Ovary (tissue), 9 donors: ENCODE results near the gene CFAP210. TPM values are rescaled to one million over a fixed set of nuclear protein-coding genes. Genes with fewer than 3 reads are reported as not detected.

Experiments used
- DNase-seq, 5 donors: peaks; one replicate each; pipeline ENCODE4 v3.0.0-alpha.2; 2019 to 2020
- H3K27ac ChIP-seq, 2 donors: fragments of 200-600 bp; one replicate each; pipeline versions ENCODE4 v1.5.1 to v1.8.0; 2019 to 2022
- H3K27me3 ChIP-seq: fragments of 200-600 bp; one replicate; pipeline ENCODE4 v1.8.0; 2022
- H3K36me3 ChIP-seq: fragments of 200-600 bp; sonication (generic); one replicate; pipeline ENCODE4 v1.5.1; 2019
- H3K4me1 ChIP-seq: one replicate; pipeline ENCODE4 v1.8.1; 2013; ENCODE audit warnings: mild to moderate bottlenecking, moderate library complexity; ENCODE audit not compliant: insufficient read depth
- H3K4me3 ChIP-seq: fragments of 200-600 bp; sonication (generic); one replicate; pipeline ENCODE4 v1.5.1; 2017
- H3K9me3 ChIP-seq, 2 donors: fragments of 200-600 bp in 1 of 2; sonication (generic) in 1 of 2; one replicate each; pipeline versions ENCODE4 v1.5.1 to v1.8.1; 2013 to 2019; ENCODE audit warnings: mild to moderate bottlenecking in 1 of 2, moderate library complexity in 1 of 2
- EP300 ChIP-seq: sonication (generic); formaldehyde crosslinking; IDR thresholded peaks from one replicate; pipeline ENCODE4 v1.6.1; 2017; ENCODE audit warnings: antibody characterized with exemption
- POLR2A ChIP-seq: fragments of 450-650 bp; IDR thresholded peaks from one replicate; pipeline ENCODE4 v1.6.1; 2017; ENCODE audit warnings: antibody characterized with exemption, mild to moderate bottlenecking, moderate library complexity
- WGBS, 3 donors: extraction: QIAGEN DNeasy Blood & Tissue Kit in 1 of 3; methylation state at CpG; one replicate each; pipeline versions ENCODE4 v1.1.5 to v1.1.7; 2013 to 2017; 5-methylcytosine and 5-hydroxymethylcytosine counted together
- intact Hi-C, 4 donors: fragments of 100-400 bp; cut with DNase I; formaldehyde crosslinking; loops; one replicate each; pipeline versions ENCODE4 v1.11.0 to v1.15.1; 2022 to 2023
- polyA plus RNA-seq, 2 donors: library from polyadenylated mRNA; stranded (reverse); fragments of 200-250 nt in 1 of 2; fragments of 350-450 nt in 1 of 2; fragmentation: Illumina TruSeq in 1 of 2; extraction: RNeasy Lipid Tissue Mini Kit (QIAGEN cat#74804) in 1 of 2; gene quantifications; one replicate each; pipeline ENCODE4 v1.2.3, GENCODE V29; 2013 to 2014
- total RNA-seq, 7 donors: library from RNA; depleted of rRNA in 2 of 7; stranded (reverse); fragments of >200 nt in 2 of 7; fragmentation: NEBNext Ultra II Directional in 3 of 7; extraction: Animal tissue kit (Norgen Biotek cat#: 25700) in 3 of 7; gene quantifications; one replicate each; pipeline versions ENCODE4 v1.1.0 to v1.2.4, GENCODE V29; 2016 to 2023
- TF ChIP-seq, protein P1 (sequence below), 3 donors: fragments of 450-650 bp in 2 of 3; fragments of 200-600 bp in 1 of 3; IDR thresholded peaks; one replicate each; pipeline versions ENCODE4 v1.5.1 to v1.8.0; 2016 to 2022; ENCODE audit warnings: antibody characterized with exemption in 3 of 3, mild to moderate bottlenecking in 1 of 3
- donor health status: DM: no; HTN: no; CAD: no; lungs with moderate emphysema.
- donor health status: DM: no; HTN: no; CAD: no.
- donor health status: Bipolar disorder and iron deficiency.
- donor health status: DM: yes; HTN: yes; CAD: no.
- donor health status: DM: no; HTN: no; CAD: no.
- donor health status: DM: yes; HTN: yes; CAD: no.

Gene CFAP210
- total and polyA plus RNA-seq, 9 donors: 0.07 to 2.8 (median 0.75) TPM; not detected in 1

GRCh38 chr2:169676357-169676756, 17.8 kb downstream of the CFAP210 start:
- no peaks in the 10 kb centered on the region for H3K36me3 ChIP-seq

GRCh38 chr2:169673921-169674320, 20.3 kb downstream of the CFAP210 start:
- H3K27ac ChIP-seq: no peak overlapping the region
- DNase-seq: no peak
- H3K27me3 ChIP-seq: no peaks in the 10 kb centered on the region
- TF ChIP-seq POLR2A: no peak
- TF ChIP-seq, protein P1, sequence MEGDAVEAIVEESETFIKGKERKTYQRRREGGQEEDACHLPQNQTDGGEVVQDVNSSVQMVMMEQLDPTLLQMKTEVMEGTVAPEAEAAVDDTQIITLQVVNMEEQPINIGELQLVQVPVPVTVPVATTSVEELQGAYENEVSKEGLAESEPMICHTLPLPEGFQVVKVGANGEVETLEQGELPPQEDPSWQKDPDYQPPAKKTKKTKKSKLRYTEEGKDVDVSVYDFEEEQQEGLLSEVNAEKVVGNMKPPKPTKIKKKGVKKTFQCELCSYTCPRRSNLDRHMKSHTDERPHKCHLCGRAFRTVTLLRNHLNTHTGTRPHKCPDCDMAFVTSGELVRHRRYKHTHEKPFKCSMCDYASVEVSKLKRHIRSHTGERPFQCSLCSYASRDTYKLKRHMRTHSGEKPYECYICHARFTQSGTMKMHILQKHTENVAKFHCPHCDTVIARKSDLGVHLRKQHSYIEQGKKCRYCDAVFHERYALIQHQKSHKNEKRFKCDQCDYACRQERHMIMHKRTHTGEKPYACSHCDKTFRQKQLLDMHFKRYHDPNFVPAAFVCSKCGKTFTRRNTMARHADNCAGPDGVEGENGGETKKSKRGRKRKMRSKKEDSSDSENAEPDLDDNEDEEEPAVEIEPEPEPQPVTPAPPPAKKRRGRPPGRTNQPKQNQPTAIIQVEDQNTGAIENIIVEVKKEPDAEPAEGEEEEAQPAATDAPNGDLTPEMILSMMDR (IDR thresholded peaks at IDR 0.05): no peak
- no peak for TF ChIP-seq EP300
- intact Hi-C loops: no loop called here
- no peak overlapping the region for H3K4me3 ChIP-seq
- H3K36me3 ChIP-seq: no peaks in the 10 kb centered on the region
- H3K9me3 ChIP-seq: no peaks in the 10 kb centered on the region
- WGBS, 3 donors: 95 to 97% (median 95%) methylated on average over 2 of the region's 2 CpGs
- H3K4me1 ChIP-seq: no peaks in the 10 kb centered on the region

More at GRCh38 chr2:169676357-169676756, 17.8 kb downstream of the CFAP210 start:
- WGBS, 3 donors: 63 to 81% (median 72%) methylated on average over 3 of the region's 3 CpGs
- H3K4me1 ChIP-seq: no peaks in the 10 kb centered on the region
- H3K27ac ChIP-seq: no peak overlapping the region
- no peak overlapping the region for H3K4me3 ChIP-seq
- intact Hi-C loops: no loop called here
- no peaks in the 10 kb centered on the region for H3K9me3 ChIP-seq
- no peak for DNase-seq
- H3K27me3 ChIP-seq: no peaks in the 10 kb centered on the region
- TF ChIP-seq EP300 (no peak), POLR2A (no peak)
- TF ChIP-seq, protein P1 (IDR thresholded peaks at IDR 0.05): no peak

DNA sequence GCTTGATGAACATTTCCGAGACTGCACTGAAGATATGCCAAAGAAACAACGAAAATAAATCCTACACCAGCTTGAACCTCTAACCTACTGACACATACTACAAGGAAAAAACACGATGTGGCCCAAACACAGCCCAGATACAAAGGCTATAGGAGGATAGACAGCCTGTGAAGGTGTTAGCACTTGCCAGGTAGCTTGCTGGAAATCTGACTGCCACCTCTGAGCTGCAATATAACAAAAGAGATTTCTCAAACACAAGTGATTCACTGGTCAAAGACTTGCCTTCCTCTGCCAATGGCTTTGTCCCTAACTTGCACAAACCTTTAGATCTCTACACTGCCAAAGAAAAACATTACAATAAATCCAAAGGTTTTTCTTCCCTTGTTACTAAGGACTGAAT, 21.1 kb downstream of the CFAP210 start:
- Histone ChIP-seq H3K27me3 (no peaks in the 10 kb centered on the region), H3K27ac (no peak overlapping the region), H3K4me1 (no peaks in the 10 kb centered on the region), H3K36me3 (no peaks in the 10 kb centered on the region), H3K4me3 (no peak overlapping the region), H3K9me3 (no peaks in the 10 kb centered on the region)
- DNase-seq: no peak
- intact Hi-C loops: no loop called here
- TF ChIP-seq, protein P1 (IDR thresholded peaks at IDR 0.05): no peak
- TF ChIP-seq EP300: no peak
- TF ChIP-seq POLR2A: no peak
- 65 to 79% (median 72%) methylated on average over 3 of the region's 3 CpGs for WGBS, 3 donors

DNA sequence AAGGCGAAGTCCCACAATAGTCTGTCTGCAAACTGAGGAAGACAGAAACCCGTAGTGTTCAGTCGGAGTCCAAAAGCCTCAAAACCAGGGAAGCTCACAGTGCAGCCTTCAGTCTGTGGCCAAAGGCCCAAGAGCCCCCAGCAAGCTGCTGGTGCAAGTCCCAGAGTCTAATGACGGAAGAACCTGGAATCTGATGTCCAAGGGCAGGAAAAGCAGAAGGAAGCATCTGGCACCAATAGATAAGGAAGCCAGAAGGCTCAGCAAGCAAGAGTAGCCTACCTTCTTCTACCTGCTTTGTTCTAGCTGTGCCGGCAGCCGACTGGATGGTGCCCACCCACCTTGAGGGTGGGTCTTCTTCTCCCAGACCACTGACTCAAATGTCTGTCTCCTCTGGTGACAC, 21.8 kb downstream of the CFAP210 start:
- no peak for DNase-seq
- Histone ChIP-seq H3K27me3 (no peaks in the 10 kb centered on the region), H3K27ac (no peak overlapping the region), H3K4me3 (no peak overlapping the region), H3K4me1 (no peaks in the 10 kb centered on the region), H3K9me3 (no peaks in the 10 kb centered on the region), H3K36me3 (no peaks in the 10 kb centered on the region)
- TF ChIP-seq EP300 (no peak), POLR2A (no peak)
- TF ChIP-seq, protein P1 (IDR thresholded peaks at IDR 0.05): no peak
- 89 to 93% (median 89%) methylated on average over 6 of the region's 6 CpGs for WGBS, 3 donors
- intact Hi-C loops: no loop called here
